GM11168 (cell line): ENCODE measurements around the gene RPS27.
"Not testable (repeated sequence)": the region's sequence is repeated elsewhere in the genome, so short reads cannot be mapped to it uniquely, and the experiment has no call there.

ENCODE experiments used
- in situ Hi-C: fragments of 300-500 bp; cut with MboI; formaldehyde crosslinking; loops from one replicate; pipeline ENCODE4 v1.12.0; 2022; ENCODE audit warnings: low sequenced_read_pairs; ENCODE audit not compliant: unreplicated experiment

The RPS27 gene

GRCh38 chr1:153981735-153982134, 8.8 kb upstream of the RPS27 start:
- in situ Hi-C loops, result loop anchor here (25.0 kb wide), 1 partner anchor 469 kb away; no protein-coding TSS in a partner anchor

- in situ Hi-C loops, result loop anchor here (25.0 kb wide), 1 partner anchor 472 kb away; no protein-coding TSS in a partner anchor
Observed at GRCh38 chr1:153984123-153984894, 6.3 kb upstream of the RPS27 start.

GRCh38 chr1:153985341-153985912, 5.1 kb upstream of the RPS27 start:
- in situ Hi-C loops, result loop anchor here (25.0 kb wide), 1 partner anchor 473 kb away; no protein-coding TSS in a partner anchor

GRCh38 chr1:153985941-153986761, 4.4 kb upstream of the RPS27 start, which contains the start of gene RAB13:
TSS of gene RAB13 (minus strand) at chr1:153986339. CDS start at chr1:153986236, 103 bp downstream.
- in situ Hi-C loops, result loop anchor here (25.0 kb wide), 1 partner anchor 474 kb away; no protein-coding TSS in a partner anchor

GRCh38 chr1:153987621-153988020, 2.9 kb upstream of the RPS27 start:
- in situ Hi-C loops, result loop anchor here (25.0 kb wide), 1 partner anchor 475 kb away; no protein-coding TSS in a partner anchor

- in situ Hi-C loops, result loop anchor here (25.0 kb wide), 1 partner anchor 479 kb away; no protein-coding TSS in a partner anchor
Observed at GRCh38 chr1:153991151-153991630, 629 bp downstream of the RPS27 start.

- in situ Hi-C loops, result loop anchor here (25.0 kb wide), 1 partner anchor 480 kb away; no protein-coding TSS in a partner anchor
Observed at GRCh38 chr1:153991806-153992205, 1.2 kb downstream of the RPS27 start.

- in situ Hi-C loops, result loop anchor here (25.0 kb wide), 1 partner anchor 483 kb away; no protein-coding TSS in a partner anchor
Observed at GRCh38 chr1:153995202-153995601, 4.6 kb downstream of the RPS27 start.

GRCh38 chr1:153995640-153996039, 5.1 kb downstream of the RPS27 start:
- in situ Hi-C loops, result loop anchor here (25.0 kb wide), 1 partner anchor 483 kb away; no protein-coding TSS in a partner anchor

GRCh38 chr1:153996882-153997281, 6.3 kb downstream of the RPS27 start:
- in situ Hi-C loops, result loop anchor here (25.0 kb wide), 1 partner anchor 485 kb away; no protein-coding TSS in a partner anchor

GRCh38 chr1:154000420-154000819, 9.9 kb downstream of the RPS27 start:
- in situ Hi-C loops, result no loop called here

- in situ Hi-C loops, result no loop called here
Observed at GRCh38 chr1:154006136-154006535, 15.6 kb downstream of the RPS27 start.

GRCh38 chr1:154012129-154012528, 21.6 kb downstream of the RPS27 start:
- in situ Hi-C loops, result no loop called here

- in situ Hi-C loops, result not testable (repeated sequence)
Observed at GRCh38 chr1:154012543-154012942, 22.0 kb downstream of the RPS27 start.

GRCh38 chr1:154014154-154014907, 23.8 kb downstream of the RPS27 start:
- in situ Hi-C loops, result no loop called here

- in situ Hi-C loops, result no loop called here
Observed at GRCh38 chr1:154019269-154019668, 28.7 kb downstream of the RPS27 start.

GRCh38 chr1:154019940-154020339, 29.4 kb downstream of the RPS27 start:
- in situ Hi-C loops, result no loop called here

GRCh38 chr1:154033697-154034096, 43.1 kb downstream of the RPS27 start:
- in situ Hi-C loops, result not testable (repeated sequence)
